Measurements from ENCODE around the gene AIP.
"Not testable (repeated sequence)": the region's sequence is repeated elsewhere in the genome, so short reads cannot be mapped to it uniquely, and the experiment has no call there.

AIP gene

DNA sequence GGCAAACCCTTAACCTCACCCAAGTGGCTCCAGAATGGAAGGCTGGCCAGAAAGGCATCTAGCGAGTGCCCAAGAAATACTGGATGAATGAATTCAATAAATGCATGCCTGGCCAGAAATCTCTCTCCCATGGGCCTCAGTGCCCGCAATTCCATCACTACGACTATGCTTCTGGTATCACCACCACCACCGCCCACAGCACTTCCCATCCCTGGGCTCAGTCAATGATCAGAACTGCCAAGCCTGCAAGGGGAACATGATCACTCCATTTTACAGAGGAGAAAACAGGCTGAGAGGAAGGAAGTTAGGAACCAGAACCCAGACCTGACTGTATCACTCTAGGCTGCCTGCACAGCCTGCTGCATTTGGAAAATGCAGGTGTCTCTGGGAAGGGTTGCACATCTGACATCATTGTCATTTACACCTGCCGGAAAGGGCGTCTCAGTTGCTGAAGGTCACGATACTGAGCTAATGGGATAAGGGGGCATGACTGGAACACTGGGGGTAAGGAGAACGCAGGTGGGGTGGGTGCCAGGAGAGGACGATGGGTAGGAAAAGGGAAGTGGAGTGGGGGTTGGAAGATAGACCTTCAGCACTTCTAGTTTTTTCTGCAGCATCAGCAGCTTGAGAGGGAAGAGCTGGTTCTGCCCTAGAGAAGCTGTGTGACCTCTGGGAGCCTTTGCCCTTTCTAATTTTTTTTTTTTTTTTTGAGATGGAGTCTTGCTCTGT is 33.5 kb upstream of the AIP start:
- DNase-seq (ENCODE audit: low read depth), result no peak

DNA sequence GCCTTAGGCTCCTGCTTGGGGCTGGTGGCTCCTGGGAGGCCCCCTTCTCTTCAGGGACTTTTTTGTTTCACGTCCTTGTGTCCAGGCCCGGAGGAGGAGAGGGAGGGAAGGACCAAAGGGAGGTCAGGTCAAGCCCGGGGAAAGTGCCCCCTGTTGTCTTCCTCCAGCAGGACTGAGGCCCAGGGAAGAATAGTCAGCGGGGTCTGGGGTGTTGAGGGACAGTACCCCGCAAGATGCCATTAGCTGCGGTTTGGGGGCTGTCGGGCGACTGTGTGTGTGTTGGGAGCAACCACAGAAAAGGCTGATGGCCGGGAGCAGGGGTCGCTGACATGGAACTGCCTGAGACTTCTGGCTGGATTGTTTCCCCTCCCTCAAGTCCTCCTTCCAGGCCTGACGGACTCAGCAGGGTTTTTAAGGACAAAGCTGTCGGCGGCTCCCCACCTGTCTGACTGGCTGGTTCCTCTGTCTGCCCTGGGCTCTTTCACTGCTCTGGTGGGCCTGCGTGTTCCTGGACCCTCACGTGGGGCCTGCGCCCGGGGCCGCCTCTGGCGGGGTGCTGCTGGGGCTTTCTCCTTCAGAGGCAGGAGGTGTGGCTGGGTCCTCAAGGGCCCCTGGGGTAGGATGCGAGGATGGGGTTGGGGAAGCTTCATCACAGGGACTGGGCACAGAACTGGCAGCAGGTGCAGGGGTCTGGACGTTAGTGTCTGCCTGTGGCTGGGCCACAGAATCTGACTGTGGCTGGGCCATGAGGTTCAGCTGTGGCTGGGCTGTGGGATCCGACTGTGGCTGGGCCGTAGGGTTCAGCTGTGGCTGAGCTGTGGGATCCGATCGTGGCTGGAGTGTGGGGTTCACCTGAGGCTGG is 31.8 kb upstream of the AIP start:
- no peak for DNase-seq (ENCODE audit: low read depth)

DNA sequence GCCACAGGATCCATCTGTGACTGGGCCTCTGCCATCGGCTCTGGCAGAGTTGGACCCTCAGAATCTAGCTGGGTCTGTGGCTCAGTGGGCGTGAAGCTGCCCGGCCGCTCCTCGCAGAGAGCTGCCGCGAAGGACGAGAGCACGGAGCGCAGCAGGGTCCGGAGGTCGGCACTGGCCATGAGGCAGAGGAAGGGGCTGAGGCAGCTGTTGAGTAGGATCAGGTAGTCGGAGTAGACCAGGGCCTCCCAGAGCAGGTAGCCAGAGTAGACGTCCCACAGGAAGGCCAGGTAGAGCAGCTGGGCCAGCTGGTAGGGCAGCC is 31.2 kb upstream of the AIP start:
- DNase-seq (ENCODE audit: low read depth), result no peak

DNA sequence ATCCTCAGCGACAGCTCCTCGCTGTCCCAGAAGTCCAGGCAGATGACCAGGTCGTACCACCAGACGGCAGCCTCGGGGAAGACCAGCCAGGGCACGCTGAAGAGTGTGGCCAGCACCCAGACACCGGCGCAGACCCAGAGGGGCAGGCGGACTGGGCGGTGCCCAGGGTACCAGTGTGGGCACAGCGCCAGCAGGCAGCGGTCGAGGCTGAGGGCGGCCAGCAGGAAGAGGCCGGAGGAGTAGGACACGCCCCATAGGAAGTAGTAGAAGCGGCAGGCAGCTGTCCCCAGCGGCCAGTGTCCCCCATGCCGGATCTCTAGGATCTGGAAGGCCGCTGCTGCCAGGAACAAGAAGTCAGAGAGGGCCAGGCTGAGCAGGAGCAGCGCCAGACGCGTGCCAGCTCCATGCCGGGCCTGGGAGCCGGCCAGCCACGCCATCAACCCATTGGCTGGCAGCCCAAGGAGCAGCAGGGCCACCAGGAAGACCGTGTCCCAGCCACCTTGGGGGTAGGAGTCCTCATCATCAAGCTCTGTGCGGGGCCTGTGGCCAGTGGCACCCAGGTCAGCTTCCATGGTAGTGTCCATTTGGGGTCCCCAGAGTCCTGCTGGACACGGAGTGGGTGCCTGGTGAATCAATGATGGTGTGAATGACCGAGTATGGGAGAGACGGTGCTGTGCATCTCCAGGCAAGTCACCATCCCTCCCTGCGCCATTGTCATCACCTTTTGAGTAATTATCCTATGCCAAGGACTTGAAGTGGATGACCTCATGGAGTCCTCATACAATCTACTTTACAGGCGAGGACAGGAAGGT is 30.5 kb upstream of the AIP start, which contains the start of gene GPR152:
GPR152 (minus strand) TSS at position 589 of the 812 bp plus-strand sequence; CDS start at position 584, 5 bp downstream.
- no peak for DNase-seq (ENCODE audit: low read depth)

DNA sequence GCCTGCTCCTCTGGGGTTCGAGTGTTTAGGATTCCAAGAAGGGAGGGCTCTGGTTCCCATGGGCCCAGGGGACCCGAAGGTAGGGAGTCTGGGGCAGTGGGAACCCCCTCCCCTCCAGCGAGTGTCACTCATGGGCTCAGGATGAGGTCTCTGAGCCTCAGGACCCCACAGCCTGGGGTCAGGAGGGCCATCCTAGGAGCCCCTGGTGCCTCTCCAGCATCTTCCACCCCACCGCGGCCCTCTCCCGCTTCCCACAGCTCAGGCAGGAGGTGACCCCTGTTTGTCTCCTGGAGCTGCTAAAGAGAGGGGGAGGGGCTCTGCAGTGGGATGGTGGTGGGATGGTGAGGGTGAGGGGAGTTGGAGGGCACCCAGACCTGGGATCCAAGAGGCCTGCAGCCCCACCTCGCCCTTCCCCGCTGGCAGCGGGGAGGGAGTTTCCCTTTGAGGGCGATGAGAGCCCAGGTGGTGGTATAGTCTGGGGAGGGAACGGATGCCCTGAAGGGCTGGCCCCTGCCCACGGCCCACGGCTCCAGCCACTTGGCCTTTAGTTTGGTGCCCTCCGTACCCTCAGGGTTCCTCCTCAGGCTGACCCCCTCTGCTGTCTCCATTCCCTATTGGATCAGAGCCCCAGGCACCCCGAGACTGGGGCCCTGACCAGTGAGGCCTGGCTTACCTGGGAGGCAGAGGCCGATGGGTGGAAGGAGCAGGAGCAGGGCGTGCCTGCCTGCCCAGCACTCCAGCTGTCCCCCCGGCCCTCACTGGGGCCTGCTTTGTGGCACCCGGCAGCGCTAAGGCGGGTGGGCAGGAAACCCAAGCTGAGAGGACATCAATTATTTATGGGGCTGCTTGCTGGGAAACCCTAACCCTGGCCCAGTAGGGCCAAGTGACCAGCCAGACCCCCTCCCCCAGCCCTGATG is 28.8 kb upstream of the AIP start:
- no peak for DNase-seq (ENCODE audit: low read depth)

DNA sequence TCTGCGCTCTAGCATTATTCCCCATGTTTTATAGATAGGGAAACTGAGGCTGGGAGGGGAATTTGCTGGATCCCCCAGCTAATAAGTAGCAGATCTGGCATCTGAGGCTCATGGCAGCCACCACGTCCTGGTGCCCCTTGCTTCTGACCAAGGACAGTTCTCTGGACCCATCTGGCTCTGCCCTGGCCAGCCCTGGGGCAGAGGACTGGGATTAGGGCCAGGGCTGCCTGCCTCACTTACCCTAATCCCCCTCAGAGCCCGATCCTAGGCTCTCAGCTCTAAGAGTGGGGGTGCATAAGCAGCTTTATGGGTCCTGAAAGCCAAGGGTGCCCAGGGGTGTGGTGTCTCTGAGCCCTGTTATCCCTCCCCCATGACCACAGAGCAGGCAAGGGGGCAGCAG is 27.8 kb upstream of the AIP start, which contains the start of gene CABP4:
CABP4 (plus strand) TSS at position 301 of the 400 bp plus-strand sequence; CDS start at position 371, 70 bp downstream.
- no peak for DNase-seq (ENCODE audit: low read depth)

DNA sequence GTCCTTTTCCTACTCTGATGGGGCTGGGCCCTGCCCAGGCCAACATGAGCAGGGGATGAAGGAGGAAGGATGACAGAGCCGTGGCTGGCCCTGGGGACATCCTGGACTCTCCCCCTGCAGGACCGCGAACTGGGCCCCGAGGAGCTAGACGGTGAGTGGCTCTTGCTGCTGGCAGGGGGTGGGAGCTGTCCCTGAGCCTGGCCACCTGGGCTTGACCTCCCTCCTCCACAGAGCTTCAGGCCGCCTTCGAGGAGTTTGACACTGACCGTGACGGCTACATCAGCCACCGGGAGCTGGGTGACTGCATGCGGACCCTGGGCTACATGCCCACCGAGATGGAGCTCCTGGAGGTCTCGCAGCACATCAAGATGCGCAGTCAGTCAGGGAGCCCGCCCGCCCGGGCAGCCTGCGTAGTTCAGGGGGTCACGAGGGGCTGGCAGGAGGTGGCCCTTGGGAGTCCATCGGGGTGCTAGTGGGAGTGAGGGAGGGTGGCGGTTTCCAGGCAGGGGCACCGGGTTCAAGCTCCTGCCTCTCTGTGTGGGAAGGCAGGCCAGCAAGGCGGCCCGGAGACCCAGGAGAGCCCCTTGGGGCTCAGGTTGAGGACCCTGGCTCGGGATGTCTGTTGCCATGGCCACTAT is 26.6 kb upstream of the AIP start:
- no peak for DNase-seq (ENCODE audit: low read depth)

DNA sequence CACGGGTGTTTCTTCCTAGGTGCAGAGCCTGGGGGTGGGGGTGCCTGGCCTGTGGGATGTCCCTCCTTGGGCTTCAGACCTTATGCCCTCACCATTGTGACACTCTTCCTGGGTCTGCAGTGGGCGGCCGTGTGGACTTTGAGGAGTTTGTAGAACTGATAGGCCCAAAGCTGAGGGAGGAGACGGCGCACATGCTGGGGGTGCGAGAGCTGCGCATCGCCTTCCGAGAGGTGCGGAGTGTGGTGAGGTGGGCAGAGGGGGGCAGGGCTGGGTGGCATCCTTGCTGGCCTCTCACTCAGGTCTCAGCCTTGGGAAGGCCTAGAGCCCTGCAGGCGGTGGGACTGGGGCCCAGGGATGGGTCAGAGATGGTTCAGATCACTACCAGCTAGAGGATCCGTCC is 25.4 kb upstream of the AIP start:
- no peak for DNase-seq (ENCODE audit: low read depth)

DNA sequence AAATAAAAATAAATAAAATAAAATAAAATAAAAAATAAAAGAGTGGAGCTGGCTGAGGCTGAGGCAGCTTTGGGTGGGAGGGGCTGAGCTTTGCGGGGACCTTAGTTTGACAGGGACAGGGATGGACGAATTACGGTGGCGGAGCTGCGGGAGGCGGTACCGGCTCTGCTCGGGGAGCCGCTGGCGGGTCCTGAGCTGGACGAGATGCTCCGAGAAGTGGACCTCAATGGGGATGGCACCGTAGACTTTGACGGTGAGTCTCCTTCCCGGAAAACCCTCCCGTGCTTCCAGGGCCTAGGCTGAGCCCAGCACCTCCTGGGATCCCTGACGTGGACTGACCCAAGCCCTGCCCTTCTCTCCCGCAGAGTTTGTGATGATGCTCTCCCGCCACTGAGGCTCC is 24.6 kb upstream of the AIP start:
- DNase-seq (ENCODE audit: low read depth), result no peak

DNA sequence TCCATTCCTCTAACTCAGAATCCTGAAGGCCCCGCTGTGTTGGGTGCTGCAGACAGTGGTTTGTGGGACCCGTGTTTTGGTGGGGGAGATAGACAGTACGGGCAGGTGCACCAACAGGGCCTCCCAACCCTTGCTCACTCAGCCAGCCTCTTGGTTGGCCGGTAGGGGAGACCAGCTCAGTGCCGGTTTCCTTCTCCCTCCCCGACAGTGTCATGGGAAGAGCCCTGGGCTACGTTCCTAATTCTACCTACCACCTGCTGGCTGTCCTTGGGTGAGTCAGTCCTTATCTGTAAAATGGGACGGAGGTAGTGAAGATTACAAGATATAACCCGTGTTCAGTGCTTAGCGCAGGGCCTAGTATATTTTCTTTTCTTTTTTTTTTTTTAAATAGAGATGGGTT is 19.6 kb upstream of the AIP start:
- no peak for DNase-seq (ENCODE audit: low read depth)

DNA sequence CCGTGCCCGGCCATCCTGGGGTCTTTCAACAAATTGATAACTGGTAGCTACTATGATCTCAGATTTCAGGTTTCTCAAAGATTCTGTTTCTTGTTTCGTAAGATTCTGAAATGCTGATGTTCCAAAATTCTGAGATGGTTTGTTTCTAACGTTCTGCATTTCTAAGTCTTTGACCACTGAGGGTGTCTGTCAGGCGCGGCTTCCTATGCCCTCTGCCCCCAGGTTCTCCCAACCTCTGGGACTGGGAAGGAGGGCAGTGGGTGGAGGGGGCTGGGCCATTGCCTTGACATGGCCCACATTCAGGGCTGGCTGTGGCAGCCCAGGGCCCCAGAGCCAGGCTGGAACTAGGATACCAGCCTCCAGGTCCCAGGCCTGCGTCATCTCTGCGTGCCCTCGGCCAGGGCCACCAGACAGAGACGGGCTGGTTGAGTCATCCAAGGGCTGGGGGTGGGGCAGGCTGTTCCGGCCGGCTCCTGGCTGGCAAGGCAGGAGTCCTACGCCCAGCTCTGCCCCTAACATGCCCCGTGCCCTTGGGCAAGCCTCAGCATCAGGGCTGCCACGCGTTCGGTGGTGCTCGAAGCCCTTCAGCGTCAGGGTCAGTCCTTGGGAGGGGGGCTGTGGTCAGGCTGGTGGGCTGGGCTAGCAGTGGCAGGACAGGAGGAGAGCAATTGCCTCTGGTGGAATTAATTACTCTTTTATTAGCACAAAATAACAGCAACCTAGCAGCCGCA is 19.0 kb upstream of the AIP start:
- no peak for DNase-seq (ENCODE audit: low read depth)

DNA sequence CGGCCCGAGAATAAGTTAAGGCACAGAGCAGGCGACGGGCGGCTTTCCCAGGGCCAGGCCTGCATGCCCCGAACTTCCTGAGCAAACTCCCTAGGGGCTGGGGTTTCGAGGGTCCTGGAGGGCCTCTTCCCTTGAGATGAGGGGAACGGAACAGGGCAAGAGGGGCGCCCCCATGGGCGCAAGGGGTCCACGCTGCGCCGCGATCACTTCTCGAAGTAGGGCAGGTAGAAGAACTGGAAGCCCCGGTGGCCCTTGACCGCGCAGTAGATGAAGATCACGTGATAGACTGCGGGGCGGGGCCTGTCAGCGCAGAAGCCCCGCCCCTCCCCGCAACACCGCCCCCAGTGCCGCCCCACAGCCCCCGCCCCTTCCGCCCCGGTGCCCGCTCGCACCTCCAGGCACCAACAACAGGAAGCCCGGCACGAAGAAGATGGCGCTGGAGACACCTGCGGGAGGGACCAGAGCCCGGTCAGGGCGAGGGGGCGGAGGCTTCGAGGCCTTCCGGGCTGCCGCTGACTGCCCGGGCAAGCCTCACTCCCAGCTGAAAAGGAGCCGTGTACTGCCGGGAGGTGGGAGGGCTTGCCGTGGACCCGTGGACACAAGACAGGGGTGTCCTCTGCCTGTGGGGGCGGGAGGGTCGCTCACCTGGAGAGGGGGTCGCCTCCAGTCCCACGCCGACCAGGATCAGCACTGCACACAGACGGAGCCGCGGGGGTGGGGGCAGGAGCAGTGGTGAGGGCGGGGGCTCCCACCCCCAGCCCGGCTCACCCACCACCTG is 18.2 kb upstream of the AIP start:
- DNase-seq (ENCODE audit: low read depth), result no peak

DNA sequence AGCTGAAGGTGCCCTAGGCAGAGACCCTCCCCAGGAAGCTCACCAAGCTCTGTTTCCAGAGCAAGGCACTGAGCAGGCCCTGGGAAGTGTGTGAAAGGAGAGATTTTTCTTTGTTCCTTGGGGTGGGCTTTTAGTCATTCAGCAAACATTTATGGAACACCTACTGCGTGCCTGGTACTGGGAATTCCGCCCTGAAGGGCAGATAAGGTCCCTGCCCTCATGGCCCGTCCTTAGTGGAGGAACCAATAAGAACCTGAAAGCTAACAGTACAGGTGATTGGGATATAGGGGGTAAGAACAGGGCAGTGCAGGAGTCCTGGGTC is 17.7 kb upstream of the AIP start:
- no peak for DNase-seq (ENCODE audit: low read depth)

DNA sequence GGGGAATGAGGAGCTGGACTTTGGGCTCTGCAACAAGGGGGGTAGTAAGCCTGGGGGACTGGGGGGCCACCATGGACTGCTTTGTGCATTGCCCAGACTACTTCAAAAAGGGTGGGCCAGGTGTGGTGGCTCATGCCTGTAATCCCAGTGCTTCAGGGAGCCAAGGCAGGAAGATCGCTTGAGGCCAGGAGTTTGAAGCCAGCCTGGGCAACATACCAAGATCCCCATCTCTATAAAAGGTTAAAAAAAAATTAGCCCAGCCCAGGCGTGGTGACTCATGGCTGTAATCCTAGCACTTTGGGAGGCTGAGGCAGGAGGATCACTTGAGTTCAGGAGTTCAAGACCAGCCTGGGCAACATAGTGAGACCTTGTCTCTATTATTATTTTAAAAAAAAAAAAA is 17.3 kb upstream of the AIP start:
- not testable (repeated sequence) for DNase-seq (ENCODE audit: low read depth)

DNA sequence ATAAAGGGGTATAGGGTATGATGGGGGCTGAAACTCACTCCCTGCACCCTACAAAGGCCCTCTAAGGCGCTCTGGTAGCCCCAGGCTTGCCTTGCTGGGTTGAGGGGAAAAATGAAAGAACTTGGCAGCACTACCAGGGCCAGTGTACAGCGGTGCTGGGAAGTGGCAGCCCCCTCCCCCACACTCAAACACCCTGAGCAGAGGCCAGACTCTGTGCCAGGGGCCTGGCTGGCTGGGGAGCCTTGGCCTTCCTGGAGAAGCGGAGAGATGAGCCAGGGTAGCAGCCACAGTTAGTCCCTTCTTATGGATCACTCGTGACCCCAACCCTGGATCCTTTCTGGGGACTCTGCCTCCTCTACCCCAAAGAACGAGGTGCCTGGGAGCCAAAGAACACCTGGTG is 16.5 kb upstream of the AIP start:
- no peak for DNase-seq (ENCODE audit: low read depth)

DNA sequence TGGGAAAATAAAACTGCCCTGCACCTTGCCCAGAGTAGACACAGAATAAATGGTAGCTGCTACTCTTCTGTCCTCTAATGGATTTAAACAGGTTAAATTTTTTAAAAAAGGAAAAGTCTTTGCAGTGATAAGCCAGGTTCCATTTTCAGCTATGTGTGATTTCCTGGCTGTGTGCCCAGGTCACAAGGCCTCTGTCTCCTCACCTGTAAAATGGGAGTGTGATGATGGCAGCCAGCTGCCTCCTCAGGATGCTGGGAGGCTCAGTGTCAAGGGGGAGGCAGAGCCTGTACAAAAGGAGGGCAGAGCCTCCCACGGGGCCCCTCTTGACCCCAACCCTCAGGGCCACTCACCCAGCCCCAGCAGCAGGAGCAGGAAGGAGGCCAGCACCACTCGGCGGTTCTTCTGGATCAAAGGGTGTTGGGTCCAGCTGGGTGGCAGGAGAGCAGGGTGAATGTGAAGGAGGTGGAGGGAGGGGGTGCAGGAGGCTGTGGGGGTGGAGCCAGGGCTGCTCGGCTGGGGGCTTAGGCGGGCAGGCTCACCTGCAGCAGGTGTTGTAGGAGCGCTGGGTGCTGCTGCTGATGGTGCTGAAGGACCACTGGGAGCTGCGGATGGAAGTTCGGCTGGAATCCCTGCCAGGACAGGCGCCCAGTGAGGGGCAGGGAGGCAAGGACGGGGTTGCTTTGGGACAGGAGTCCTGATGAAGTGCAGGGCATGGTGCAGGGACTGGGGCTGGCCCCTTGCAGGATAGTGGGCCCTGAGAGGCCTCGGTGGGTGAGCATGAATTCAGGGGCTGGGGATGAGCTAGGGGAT is 15.7 kb upstream of the AIP start:
- DNase-seq (ENCODE audit: low read depth), result no peak

DNA sequence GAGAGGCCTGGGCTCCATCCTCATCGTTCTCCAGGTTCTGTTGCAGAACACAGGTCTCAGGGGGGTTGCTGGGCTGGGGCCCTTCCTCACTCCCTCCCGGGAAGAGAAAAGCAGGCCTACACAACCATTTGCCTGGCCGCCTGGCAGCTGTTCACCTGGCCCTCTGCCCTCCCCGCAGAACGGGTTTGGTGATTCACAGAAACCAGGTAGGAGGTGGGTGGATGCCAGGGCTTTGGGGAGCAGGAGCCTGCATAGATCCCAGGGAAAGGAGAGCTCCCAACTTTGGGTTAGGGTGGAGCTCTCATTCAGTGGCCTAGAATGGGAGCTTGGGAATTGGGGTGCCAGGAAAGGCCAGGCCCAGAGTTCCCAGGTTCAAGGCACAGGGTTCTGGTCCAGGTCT is 14.8 kb upstream of the AIP start:
- no peak for DNase-seq (ENCODE audit: low read depth)

DNA sequence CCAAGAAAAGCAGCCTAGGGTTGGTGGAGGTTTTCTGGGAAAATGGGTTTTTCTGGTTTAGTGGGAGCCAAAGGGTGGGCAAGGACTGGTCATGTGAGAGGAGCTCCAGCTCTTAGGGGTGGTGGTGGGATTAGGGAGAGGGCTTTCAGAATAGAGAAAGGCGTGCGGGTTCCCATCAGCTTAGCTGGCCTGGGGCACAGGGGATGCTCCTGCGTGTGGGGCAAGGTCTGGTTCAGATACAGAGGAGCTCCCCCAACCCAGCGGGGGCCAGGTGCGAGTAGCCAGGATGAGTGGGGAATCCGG is 14.4 kb upstream of the AIP start:
- DNase-seq (ENCODE audit: low read depth), result no peak
